H1 (cell line): ENCODE results near the gene TWF2. TPM values are rescaled to one million over a fixed set of nuclear protein-coding genes. Genes with fewer than 3 reads are reported as not detected.
"Not testable (repeated sequence)": the region's sequence is repeated elsewhere in the genome, so short reads cannot be mapped to it uniquely, and the experiment has no call there.

Source experiments
- CTCF ChIA-PET: fragments of 300-600 bp; sonication (Branson Sonifier 250); formaldehyde crosslinking; loops from one replicate; lab custom pipeline; 2021; ENCODE audit not compliant: partially characterized antibody; lab: Charles Lee
- POLR2A ChIA-PET: fragments of 300-600 bp; sonication (Branson Sonifier 250); formaldehyde crosslinking; loops from one replicate; lab custom pipeline; 2021; ENCODE audit warnings: inconsistent platforms; ENCODE audit not compliant: partially characterized antibody; lab: Charles Lee
- DNase-seq, 2 experiments: peaks; one replicate each; pipeline versions ENCODE4 v3.0.0 to v3.0.0-alpha.2; 2010 to 2022; ENCODE audit warnings: low spot score in 2 of 2, low read depth in 1 of 2, mixed read lengths in 1 of 2
- FAIRE-seq: peaks from 2 replicates; lab custom pipeline; 2011; peaks lifted over from hg19 to GRCh38; lab: Jason Lieb, UNC
- H2AFZ ChIP-seq: 2 replicates; pipeline ENCODE4 v1.8.1; 2012; ENCODE audit warnings: low read length, inconsistent platforms
- H2AK5ac ChIP-seq: 2 replicates; pipeline ENCODE4 v1.6.1; 2013; ENCODE audit warnings: low read depth, low read length
- H2BK120ac ChIP-seq: replicated peaks from 2 replicates; pipeline ENCODE3; 2013; ENCODE audit warnings: low read depth, low read length, inconsistent platforms
- H2BK12ac ChIP-seq: 2 replicates; pipeline ENCODE4 v1.6.1; 2013; ENCODE audit warnings: low read depth, low read length
- H2BK15ac ChIP-seq: 2 replicates; pipeline ENCODE4 v1.6.1; 2013; ENCODE audit warnings: low read length
- H2BK20ac ChIP-seq: 2 replicates; pipeline ENCODE4 v1.6.1; 2013; ENCODE audit warnings: low read length
- H2BK5ac ChIP-seq: 2 replicates; pipeline ENCODE4 v1.6.1; 2013; ENCODE audit warnings: low read depth, low read length
- H3K14ac ChIP-seq: 2 replicates; pipeline ENCODE4 v1.6.1; 2013; ENCODE audit warnings: inconsistent platforms; ENCODE audit not compliant: insufficient read length
- H3K18ac ChIP-seq: 2 replicates; pipeline ENCODE4 v1.6.1; 2013; ENCODE audit warnings: low read length; ENCODE audit errors: extremely low read depth
- H3K23ac ChIP-seq: 2 replicates; pipeline ENCODE4 v1.6.1; 2013; ENCODE audit warnings: inconsistent platforms; ENCODE audit not compliant: insufficient read length
- H3K23me2 ChIP-seq: 2 replicates; pipeline ENCODE4 v1.6.1; 2013; ENCODE audit warnings: low read depth, low read length
- H3K27ac ChIP-seq: 2 replicates; pipeline ENCODE4 v1.6.1; 2011; ENCODE audit warnings: low read depth, low read length, inconsistent platforms
- H3K27me3 ChIP-seq, 4 experiments: replicated peaks in 1 of 4; 1 replicate in 1 of 4; 2 replicates in 3 of 4; pipeline versions ENCODE4 v1.6.1 to v1.8.1; 2011 to 2013; ENCODE audit warnings: low read length in 3 of 4, mild to moderate bottlenecking in 3 of 4, inconsistent platforms in 2 of 4, mixed read lengths in 2 of 4, moderate library complexity in 1 of 4; ENCODE audit not compliant: control insufficient read depth in 3 of 4, insufficient read depth in 3 of 4; ENCODE audit errors: extremely low read depth in 1 of 4
- H3K36me3 ChIP-seq, 4 experiments: 2 replicates each; pipeline versions ENCODE4 v1.6.1 to v1.8.1; 2011 to 2013; ENCODE audit warnings: mild to moderate bottlenecking in 4 of 4, low read length in 3 of 4, moderate library complexity in 2 of 4, control low read depth in 1 of 4, inconsistent platforms in 1 of 4; ENCODE audit not compliant: insufficient read depth in 4 of 4, control insufficient read depth in 2 of 4
- H3K4ac ChIP-seq: replicated peaks from 2 replicates; pipeline ENCODE3; 2013; ENCODE audit warnings: low read length, low read depth, mixed read lengths, inconsistent platforms; ENCODE audit not compliant: insufficient read length
- H3K4me1 ChIP-seq, 4 experiments: replicated peaks in 1 of 4; 1 replicate in 1 of 4; 2 replicates in 3 of 4; pipeline versions ENCODE4 v1.6.1 to v1.8.1; 2011 to 2013; ENCODE audit warnings: low read length in 3 of 4, inconsistent platforms in 2 of 4, mixed read lengths in 1 of 4; ENCODE audit not compliant: insufficient read depth in 4 of 4, control insufficient read depth in 3 of 4
- H3K4me2 ChIP-seq, 2 experiments: 2 replicates each; pipeline versions ENCODE4 v1.6.1 to v1.8.1; 2011 to 2013; ENCODE audit warnings: low read depth in 2 of 2, low read length in 2 of 2, control low read depth in 1 of 2, inconsistent platforms in 1 of 2, mild to moderate bottlenecking in 1 of 2; ENCODE audit not compliant: insufficient read depth in 1 of 2
- H3K4me3 ChIP-seq, 4 experiments: fragments of 200-600, 300-600 bp in 1 of 4; sonication (generic), shearing (Covaris generic), sonication (Bioruptor Twin) in 1 of 4; 2 replicates each; pipeline versions ENCODE4 v1.5.1 to v1.8.1; 2011 to 2016; ENCODE audit warnings: low read length in 4 of 4, low read depth in 3 of 4, control low read depth in 2 of 4, inconsistent platforms in 2 of 4, mild to moderate bottlenecking in 2 of 4, mixed read lengths in 1 of 4, moderate library complexity in 1 of 4; ENCODE audit not compliant: insufficient read depth in 2 of 4; ENCODE audit errors: extremely low read depth in 1 of 4
- H3K56ac ChIP-seq: replicated peaks from 2 replicates; pipeline ENCODE3; 2013; ENCODE audit warnings: low read depth, mild to moderate bottlenecking, mixed read lengths, low read length, inconsistent platforms; ENCODE audit not compliant: insufficient read length
- H3K79me1 ChIP-seq: 2 replicates; pipeline ENCODE4 v1.6.1; 2013; ENCODE audit warnings: low read depth, low read length, control low read depth
- H3K79me2 ChIP-seq, 2 experiments: 2 replicates each; pipeline versions ENCODE4 v1.6.1 to v1.8.1; 2012 to 2013; ENCODE audit warnings: low read length in 2 of 2, mild to moderate bottlenecking in 2 of 2, inconsistent platforms in 1 of 2; ENCODE audit not compliant: insufficient read depth in 2 of 2, control insufficient read depth in 1 of 2
- H3K9ac ChIP-seq, 4 experiments: replicated peaks in 1 of 4; 1 replicate in 1 of 4; 2 replicates in 3 of 4; pipeline versions ENCODE4 v1.6.1 to v1.8.1; 2011 to 2013; ENCODE audit warnings: low read depth in 3 of 4, low read length in 3 of 4, control low read depth in 2 of 4, mild to moderate bottlenecking in 2 of 4, moderate library complexity in 2 of 4, inconsistent platforms in 1 of 4; ENCODE audit errors: extremely low read depth in 1 of 4
- H3K9me3 ChIP-seq, 2 experiments: 2 replicates each; pipeline versions ENCODE4 v1.6.1 to v1.8.1; 2012 to 2013; ENCODE audit warnings: mild to moderate bottlenecking in 2 of 2, moderate library complexity in 2 of 2, control low read depth in 1 of 2, inconsistent platforms in 1 of 2, low read depth in 1 of 2, low read length in 1 of 2, mixed read lengths in 1 of 2; ENCODE audit not compliant: insufficient read depth in 2 of 2
- H4K20me1 ChIP-seq, 2 experiments: replicated peaks in 1 of 2; 2 replicates each; pipeline versions ENCODE3 to v1.8.1; 2011 to 2013; ENCODE audit warnings: inconsistent platforms in 2 of 2, low read length in 2 of 2, mild to moderate bottlenecking in 1 of 2; ENCODE audit not compliant: insufficient read depth in 2 of 2, control insufficient read depth in 1 of 2
- H4K5ac ChIP-seq: 2 replicates; pipeline ENCODE4 v1.6.1; 2013; ENCODE audit warnings: low read length, low read depth, mixed read lengths, inconsistent platforms; ENCODE audit not compliant: insufficient read length
- H4K8ac ChIP-seq: 2 replicates; pipeline ENCODE4 v1.8.0; 2013; ENCODE audit warnings: mild to moderate bottlenecking, moderate library complexity, low read length, inconsistent platforms; ENCODE audit not compliant: insufficient read depth; ENCODE audit errors: extremely low read depth
- H4K91ac ChIP-seq: replicated peaks from 2 replicates; pipeline ENCODE3; 2013; ENCODE audit warnings: low read length, mixed read lengths, inconsistent platforms; ENCODE audit not compliant: insufficient read length
- WGBS, 2 experiments: shearing (Covaris generic) in 1 of 2; methylation state at CpG; one replicate each; pipeline versions ENCODE4 v1.1.6 to v1.1.7; 2013 to 2015; ENCODE audit warnings: low lambda C conversion rate in 2 of 2, mixed read lengths in 2 of 2, inconsistent platforms in 1 of 2, low coverage in 1 of 2, missing lambda C conversion rate in 1 of 2; ENCODE audit not compliant: insufficient replicate concordance in 2 of 2, insufficient coverage in 1 of 2, insufficient read length in 1 of 2; ENCODE audit errors: extremely low coverage in 1 of 2, missing lambda C conversion rate in 1 of 2; 5-methylcytosine and 5-hydroxymethylcytosine counted together
- polyA plus RNA-seq, 7 experiments: library from polyadenylated mRNA; depleted of rRNA in 3 of 7; stranded (reverse) in 5 of 7; unstranded in 2 of 7; fragments of >200 nt in 5 of 7; fragments of 200-250 nt in 2 of 7; gene quantifications; 1 replicate in 5 of 7; 2 replicates in 1 of 7; 4 replicates in 1 of 7; pipeline versions ENCODE4 v1.2.1 to v1.2.3, GENCODE V29; 2011 to 2013; ENCODE audit warnings: missing spikeins in 2 of 7, mixed read lengths in 2 of 7
- total RNA-seq: library from RNA; stranded (reverse); fragmentation: NEBNext Ultra II Directional; extraction: Animal tissue kit (Norgen Biotek cat#: 25700); gene quantifications from 2 replicates; pipeline ENCODE4 v1.2.1, GENCODE V29; 2021

TWF2 gene
- total and polyA plus RNA-seq, 2 of the 8 experiments (the other 6 are each of a cell fraction or from before 2014, with no cell fraction given) = 65.2 to 90.4 TPM

DNA sequence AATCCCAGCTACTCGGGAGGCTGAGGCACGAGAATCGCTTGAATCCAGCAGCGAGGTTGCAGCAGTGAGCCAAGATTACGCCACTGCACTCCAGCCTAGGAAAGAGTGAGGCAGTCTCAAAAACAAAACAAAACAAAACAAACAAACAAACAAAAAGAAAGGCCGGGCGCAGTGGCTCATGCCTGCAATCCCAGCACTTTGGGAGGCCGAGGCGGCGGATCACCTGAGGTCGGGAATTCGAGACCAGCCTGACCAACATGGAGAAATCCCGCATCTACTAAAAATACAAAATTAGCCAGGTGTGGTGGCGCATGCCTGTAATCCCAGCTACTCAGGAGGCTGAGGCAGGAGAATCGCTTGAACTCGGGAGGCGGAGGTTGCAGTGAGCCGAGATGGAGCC, 35.8 kb upstream of the TWF2 start:
- H3K27ac ChIP-seq, H2BK5ac ChIP-seq, H3K4ac ChIP-seq: not testable (repeated sequence)

More for the DNA sequence above, 35.8 kb upstream of the TWF2 start:
- peaks cover 19 to 21% of the 10 kb centered on the region in 2 experiments for H4K20me1 ChIP-seq
- not testable (repeated sequence) for H3K9ac ChIP-seq, H3K4me1 ChIP-seq, FAIRE-seq, H2AFZ ChIP-seq, H4K8ac ChIP-seq, H3K9me3 ChIP-seq, H3K79me1 ChIP-seq, H3K4me2 ChIP-seq, H2BK120ac ChIP-seq, H3K14ac ChIP-seq, H3K23me2 ChIP-seq, H2AK5ac ChIP-seq, H4K5ac ChIP-seq, H3K18ac ChIP-seq, DNase-seq, H2BK20ac ChIP-seq, H3K27me3 ChIP-seq, H2BK15ac ChIP-seq, H3K4me3 ChIP-seq, H4K91ac ChIP-seq, H3K56ac ChIP-seq, H3K23ac ChIP-seq, H2BK12ac ChIP-seq
- ChIA-PET POLR2A (interaction anchor here (1.0 kb wide), 1 partner anchor 13 kb away, joined by 3 read pairs; the partner anchor contains the start of gene GLYCTK), CTCF (interaction anchor here (1.1 to 1.5 kb wide), 3 partner anchors 15 to 66 kb away, joined by 3 to 4 read pairs (median 4); no protein-coding TSS in a partner anchor)
- peaks cover 0 to 20% (median 9%) of the 10 kb centered on the region in 4 experiments; a peak in 4 of 8 replicates for H3K36me3 ChIP-seq
- peaks cover 51 to 84% of the 10 kb centered on the region in 2 experiments for H3K79me2 ChIP-seq
- 97% methylated on average over 18 of the region's 18 CpGs; no CpG with 5 or more reads in 1 of the 2 experiments for WGBS, 2 experiments
